Fibroblast of the aortic adventitia (primary cell): Measurements from ENCODE around the gene CDH20. TPM values are rescaled to one million over a fixed set of nuclear protein-coding genes. Genes with fewer than 3 reads are reported as not detected.

Source experiments
- DNase-seq: peaks from one replicate; pipeline ENCODE4 v3.0.0-alpha.2; 2010; ENCODE audit warnings: low read depth
- H3K4me3 ChIP-seq: 2 replicates; pipeline ENCODE4 v1.5.1; 2011; ENCODE audit warnings: low read depth, mild to moderate bottlenecking, control low read depth, low read length, moderate library complexity
- CTCF ChIP-seq: IDR thresholded peaks from 2 replicates; pipeline ENCODE4 v1.5.1; 2011; ENCODE audit warnings: mild to moderate bottlenecking, low read length, control low read depth, inconsistent platforms; ENCODE audit not compliant: insufficient read depth
- total RNA-seq: library from RNA; depleted of rRNA; stranded (reverse); fragments of >200 nt; gene quantifications from 2 replicates; pipeline ENCODE4 v1.2.3, GENCODE V29; 2012; ENCODE audit warnings: low replicate concordance

Gene CDH20
- total RNA-seq, 1 donor, result 0.09 TPM

GRCh38 chr18:61582202-61582710, 249.0 kb downstream of the CDH20 start:
- H3K4me3 ChIP-seq, result peak overlapping the region; percentile 61
- peak; percentile 55 for DNase-seq
- TF ChIP-seq CTCF, result no peak

- H3K4me3 ChIP-seq, result no peak overlapping the region
- no peak for DNase-seq
These were observed 250.3 kb downstream of the CDH20 start for GRCh38 chr18:61583548-61583947.

GRCh38 chr18:61587865-61588264, 254.6 kb downstream of the CDH20 start:
- H3K4me3 ChIP-seq, result no peak overlapping the region
- TF ChIP-seq CTCF, result no peak
- peak; percentile 53 for DNase-seq

More at GRCh38 chr18:61583548-61583947, 250.3 kb downstream of the CDH20 start:
- no peak for TF ChIP-seq CTCF

GRCh38 chr18:61589053-61589723, 256.0 kb downstream of the CDH20 start:
- TF ChIP-seq CTCF, result no peak
- DNase-seq, result no peak

GRCh38 chr18:61589724-61590065, 256.5 kb downstream of the CDH20 start:
- peak; percentile 80 for DNase-seq
- TF ChIP-seq CTCF, result no peak
- H3K4me3 ChIP-seq, result no peak overlapping the region

More at GRCh38 chr18:61589053-61589723, 256.0 kb downstream of the CDH20 start:
- no peak overlapping the region for H3K4me3 ChIP-seq

- no peak overlapping the region for H3K4me3 ChIP-seq
- DNase-seq, result peak; percentile 35
- no peak for TF ChIP-seq CTCF
These were observed 258.0 kb downstream of the CDH20 start for GRCh38 chr18:61591253-61591652.
